GM12891 (cell line): ENCODE results near the gene COMMD1.
A peak's percentile ranks its signal among the peaks of the same experiment; 100 is the strongest.
"Not testable (repeated sequence)": the region's sequence is repeated elsewhere in the genome, so short reads cannot be mapped to it uniquely, and the experiment has no call there.

Experiments
- DNase-seq: peaks from one replicate; pipeline ENCODE4 v3.0.0; 2011; ENCODE audit warnings: low spot score; ENCODE audit not compliant: insufficient read length
- FAIRE-seq: peaks from 2 replicates; lab custom pipeline; 2011; peaks lifted over from hg19 to GRCh38; lab: Jason Lieb, UNC
- PAX5 ChIP-seq: IDR thresholded peaks from 2 replicates; pipeline ENCODE4 v1.6.1; 2011; ENCODE audit warnings: low read length, moderate library complexity, mild to moderate bottlenecking; ENCODE audit not compliant: insufficient read depth, severe bottlenecking
- POLR2A ChIP-seq: IDR thresholded peaks from 2 replicates; pipeline ENCODE4 v1.6.1; 2011; ENCODE audit warnings: low read depth, low read length, control low read depth
- POLR2AphosphoS5 ChIP-seq: IDR thresholded peaks from 2 replicates; pipeline ENCODE4 v1.6.1; 2011; ENCODE audit warnings: low read depth, low read length, control low read depth
- POU2F2 ChIP-seq: IDR thresholded peaks from 2 replicates; pipeline ENCODE4 v1.6.1; 2011; ENCODE audit warnings: low read depth, mild to moderate bottlenecking, control low read depth, low read length, moderate library complexity
- SPI1 ChIP-seq: IDR thresholded peaks from 2 replicates; pipeline ENCODE4 v1.6.1; 2011; ENCODE audit warnings: low read depth, low read length, control low read depth
- TAF1 ChIP-seq: IDR thresholded peaks from 2 replicates; pipeline ENCODE4 v1.6.1; 2011; ENCODE audit warnings: low read depth, low read length, control low read depth

Gene COMMD1

DNA sequence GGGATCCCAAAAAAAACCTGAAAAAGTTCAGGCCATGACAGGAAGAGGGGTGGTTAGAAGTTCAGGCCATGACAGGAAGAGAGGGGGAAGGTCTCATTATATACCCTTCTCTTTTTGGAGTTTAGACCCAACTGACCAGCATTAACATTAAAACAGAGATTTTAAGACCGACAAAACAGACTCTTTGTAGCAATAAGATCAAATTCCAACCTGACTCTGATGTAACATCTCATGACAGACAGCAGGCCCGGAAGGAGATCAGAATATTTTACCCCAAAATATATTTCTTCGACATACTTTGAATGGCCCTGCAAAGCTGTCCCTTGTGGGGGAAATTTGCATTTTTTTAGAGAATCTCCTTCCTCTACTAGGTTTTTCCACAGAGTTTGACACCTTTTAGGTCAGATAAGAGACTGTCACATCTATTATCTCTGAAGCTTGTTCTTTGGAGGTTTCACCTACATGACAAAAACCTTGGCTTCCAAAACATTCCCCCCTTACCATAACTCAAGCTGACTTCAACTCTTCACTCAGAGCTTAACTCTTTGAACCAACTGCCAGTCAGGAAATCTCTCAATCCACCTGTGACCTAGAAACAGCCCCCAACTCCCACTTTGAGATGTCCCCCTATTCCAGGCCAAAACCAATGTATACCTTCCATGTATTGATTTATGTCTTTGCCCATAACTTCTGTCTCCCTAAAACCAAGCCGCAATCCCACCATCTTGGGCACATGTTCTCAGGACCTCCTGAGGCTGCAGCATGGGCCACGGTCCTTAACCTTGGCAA, 239.4 kb downstream of the COMMD1 start:
- FAIRE-seq (peak; percentile 69), DNase-seq (no peak)
- TF ChIP-seq POU2F2: no peak
- no peak for TF ChIP-seq POLR2AphosphoS5
- TF ChIP-seq TAF1: no peak
- TF ChIP-seq PAX5: no peak
- no peak for TF ChIP-seq SPI1
- TF ChIP-seq POLR2A: no peak

GRCh38 chr2:62145478-62146100, 240.1 kb downstream of the COMMD1 start:
- TF ChIP-seq PAX5 (no peak), TAF1 (no peak), SPI1 (peak; percentile 99), POLR2AphosphoS5 (no peak), POLR2A (no peak), POU2F2 (no peak)
- DNase-seq (no peak), FAIRE-seq (peak; percentile 77)

DNA sequence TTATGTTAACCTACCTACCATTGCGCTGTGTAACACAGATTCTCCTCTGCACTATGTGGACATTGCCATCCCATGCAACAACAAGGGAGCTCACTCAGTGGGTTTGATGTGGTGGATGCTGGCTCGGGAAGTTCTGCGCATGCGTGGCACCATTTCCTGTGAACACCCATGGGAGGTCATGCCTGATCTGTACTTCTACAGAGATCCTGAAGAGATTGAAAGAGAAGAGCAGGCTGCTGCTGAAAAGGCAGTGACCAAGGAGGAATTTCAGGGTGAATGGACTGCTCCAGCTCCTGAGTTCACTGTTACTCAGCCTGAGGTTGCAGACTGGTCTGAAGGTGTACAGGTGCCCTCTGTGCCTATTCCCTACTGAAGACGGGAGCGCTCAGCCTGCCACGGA, 241.3 kb downstream of the COMMD1 start:
- FAIRE-seq, DNase-seq: not testable (repeated sequence)

GRCh38 chr2:62147610-62148301, 242.3 kb downstream of the COMMD1 start:
- TF ChIP-seq POLR2A: no peak
- TF ChIP-seq TAF1: no peak
- no peak for TF ChIP-seq PAX5
- TF ChIP-seq POLR2AphosphoS5: no peak
- TF ChIP-seq POU2F2: no peak
- no peak for FAIRE-seq
- DNase-seq: no peak

- DNase-seq (no peak), FAIRE-seq (no peak)
- TF ChIP-seq POU2F2 (no peak), PAX5 (no peak), TAF1 (no peak), SPI1 (no peak), POLR2A (no peak), POLR2AphosphoS5 (no peak)
These were observed 244.2 kb downstream of the COMMD1 start for GRCh38 chr2:62149708-62150107.

DNA sequence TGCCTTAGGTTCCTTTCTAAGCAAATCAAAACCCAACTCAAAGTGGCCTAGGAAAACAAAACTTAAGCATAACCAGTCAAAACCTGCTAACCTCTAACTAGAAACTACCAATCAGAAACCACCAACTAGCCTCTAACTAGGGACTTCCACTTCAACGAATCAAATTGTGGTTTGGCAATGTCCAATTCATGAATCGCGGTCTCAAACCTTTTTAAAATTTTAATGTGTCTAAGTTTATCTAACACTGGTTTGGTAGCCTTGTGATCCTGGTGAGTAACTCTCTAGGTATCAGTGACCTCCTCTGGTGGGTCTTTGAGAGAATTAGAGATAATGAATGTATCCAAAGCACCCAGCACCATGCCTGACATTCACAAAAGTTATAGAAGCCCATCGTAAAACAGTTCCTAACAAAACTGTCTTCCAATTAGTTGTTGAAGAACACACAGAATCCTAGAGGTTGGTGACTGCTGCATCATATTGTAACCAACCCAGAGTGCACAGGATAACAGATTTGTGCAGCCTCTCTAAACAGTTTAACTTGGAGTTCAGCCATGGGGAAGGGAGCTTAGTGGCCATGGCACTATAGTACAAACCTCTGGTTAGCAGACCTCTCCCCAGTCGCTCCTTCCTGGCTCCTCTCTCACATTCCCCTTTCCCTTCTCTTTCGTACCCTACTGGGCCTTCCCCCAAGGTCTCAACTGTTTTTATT, 245.3 kb downstream of the COMMD1 start:
- TF ChIP-seq SPI1: no peak
- no peak for TF ChIP-seq POLR2AphosphoS5
- no peak for TF ChIP-seq PAX5
- TF ChIP-seq POU2F2: no peak
- TF ChIP-seq POLR2A: no peak
- TF ChIP-seq TAF1: no peak
- DNase-seq: no peak
- no peak for FAIRE-seq

DNA sequence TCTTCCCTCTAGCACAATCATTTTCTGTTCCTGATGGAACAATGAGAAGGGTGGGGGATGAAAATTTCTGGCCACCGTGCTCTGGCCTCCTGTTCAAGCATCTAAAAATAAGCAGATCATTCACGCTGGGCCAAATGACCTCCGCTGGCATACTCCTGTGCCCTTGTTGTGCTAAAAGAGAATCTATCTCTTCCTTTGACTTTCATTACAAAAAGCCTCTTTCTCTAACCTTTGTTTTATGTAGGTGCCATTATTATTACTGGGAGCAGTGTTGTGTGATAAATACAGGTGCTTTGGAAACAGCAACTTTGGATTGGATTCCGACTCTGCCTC, 245.8 kb downstream of the COMMD1 start:
- TF ChIP-seq SPI1 (no peak), TAF1 (no peak), POLR2AphosphoS5 (no peak), PAX5 (no peak), POU2F2 (no peak), POLR2A (no peak)
- DNase-seq (no peak), FAIRE-seq (no peak)

DNA sequence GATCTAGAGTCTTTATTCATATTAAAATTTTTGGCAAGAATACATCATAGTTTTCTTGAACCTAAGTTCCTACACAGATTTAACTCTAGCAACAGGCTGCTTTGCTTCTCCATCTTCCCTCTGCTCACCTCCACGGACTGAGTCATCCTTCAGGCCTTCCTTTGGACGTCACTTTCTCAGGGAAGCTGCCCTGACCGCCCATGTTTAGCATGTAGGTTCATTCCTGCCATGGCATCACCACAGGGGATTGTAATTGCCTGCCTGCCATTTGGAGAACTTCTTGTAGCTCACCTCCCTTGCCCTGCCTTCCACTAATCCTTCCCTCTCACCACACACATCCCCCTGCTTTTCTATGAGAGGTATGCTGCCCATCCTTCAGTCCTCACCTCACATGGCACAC, 246.5 kb downstream of the COMMD1 start:
- DNase-seq (no peak), FAIRE-seq (no peak)
- no peak for TF ChIP-seq POU2F2
- TF ChIP-seq POLR2A: no peak
- TF ChIP-seq SPI1: no peak
- no peak for TF ChIP-seq POLR2AphosphoS5
- TF ChIP-seq TAF1: no peak
- no peak for TF ChIP-seq PAX5

- no peak for TF ChIP-seq POLR2A
- TF ChIP-seq POU2F2: no peak
- no peak for TF ChIP-seq PAX5
- no peak for TF ChIP-seq TAF1
- TF ChIP-seq POLR2AphosphoS5: no peak
- no peak for TF ChIP-seq SPI1
- no peak for FAIRE-seq
These were observed 251.5 kb downstream of the COMMD1 start for GRCh38 chr2:62156861-62157496.

More at GRCh38 chr2:62156861-62157496, 251.5 kb downstream of the COMMD1 start:
- no peak for DNase-seq
